Measurements from ENCODE around the gene QDPR. TPM values are rescaled to one million over a fixed set of nuclear protein-coding genes. Genes with fewer than 3 reads are reported as not detected.

The QDPR gene
- total RNA-seq, 2 experiments from 2014 or later: 26.8 TPM

DNA sequence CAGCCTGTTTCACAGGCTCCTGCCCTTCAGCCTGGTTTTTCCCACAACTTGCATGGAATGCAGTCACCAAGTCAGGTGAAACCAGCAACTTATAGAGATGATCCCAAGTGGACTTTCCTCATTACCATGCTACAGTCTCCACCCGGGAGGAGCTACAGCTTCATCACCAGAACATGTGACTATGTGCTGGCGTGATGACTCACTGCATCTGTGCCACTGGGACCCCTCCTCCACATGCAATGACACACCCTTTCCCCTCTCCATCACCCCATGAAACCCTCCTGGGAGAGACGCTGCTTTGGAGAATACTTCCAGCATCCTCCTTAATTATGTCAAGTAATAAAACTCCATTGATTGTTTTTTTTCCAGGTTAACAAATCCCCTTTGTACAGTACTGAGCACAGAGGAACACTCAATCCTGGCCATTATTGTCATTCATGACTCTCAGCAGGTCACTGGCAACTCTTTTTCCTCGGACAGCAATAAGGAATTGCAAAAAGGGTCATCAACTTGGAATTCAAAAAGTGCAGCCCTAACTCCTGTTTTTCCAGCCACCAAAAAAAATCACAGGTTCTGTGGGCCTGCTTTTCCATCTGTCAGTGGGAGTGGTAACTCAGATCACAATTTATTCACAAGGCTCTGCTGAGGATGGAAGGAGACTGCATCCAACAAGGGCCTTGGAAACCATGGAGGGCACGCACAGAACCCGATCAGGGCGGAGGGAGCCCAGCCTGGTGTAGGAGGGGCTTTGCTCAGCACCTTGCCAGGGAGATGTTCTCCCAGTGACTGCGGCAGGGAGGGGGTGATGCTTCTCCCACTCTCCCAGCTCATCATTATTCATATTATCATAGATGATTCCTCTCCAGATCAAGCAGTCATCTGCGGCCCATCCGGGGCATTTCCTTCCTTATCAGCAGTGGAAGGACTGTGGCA, 17.4 kb downstream of the QDPR start:
- ChIA-PET POLR2A (no interaction called here), CTCF (interaction anchor here (1.0 to 1.1 kb wide), 2 partner anchors 9 to 15 kb away, joined by 3 to 4 read pairs; no protein-coding TSS in a partner anchor)
- Mint-ChIP-seq H3K4me3 (no peak overlapping the region), H3K27me3 (no peaks in the 10 kb centered on the region), H3K27ac (no peak overlapping the region), H3K36me3 (ENCODE audit: low read depth) (peaks cover 21% of the 10 kb centered on the region), H3K4me1 (peaks cover 5% of the 10 kb centered on the region), H3K9me3 (no peaks in the 10 kb centered on the region)
- DNase-seq: no peak

DNA sequence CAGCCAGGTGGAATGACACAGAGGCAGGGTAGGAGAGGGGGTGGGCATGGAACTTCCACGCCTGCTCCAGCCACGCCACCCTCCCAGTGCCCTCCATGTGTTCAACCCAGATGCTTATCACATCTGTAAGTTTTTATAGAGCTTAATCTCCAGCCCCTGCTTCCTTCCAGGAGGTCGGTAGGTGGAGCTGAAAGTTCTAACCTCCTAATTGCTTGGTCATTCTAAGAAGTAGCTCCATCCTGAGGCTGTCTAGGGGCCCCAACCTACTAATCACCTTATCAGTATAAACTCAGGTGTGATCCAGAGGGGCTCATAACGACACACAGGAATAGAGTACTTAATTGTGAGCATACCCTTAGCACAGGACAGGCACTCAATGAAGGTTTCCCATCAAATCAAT, 18.3 kb downstream of the QDPR start:
- no peak for DNase-seq
- POLR2A ChIA-PET: no interaction called here
- H3K36me3 Mint-ChIP-seq (ENCODE audit: low read depth): peaks cover 28% of the 10 kb centered on the region
- CTCF ChIA-PET: interaction anchor here (1.1 kb wide), 1 partner anchor 16 kb away, joined by 4 read pairs; no protein-coding TSS in a partner anchor
- no peak overlapping the region for H3K27ac Mint-ChIP-seq
- H3K4me1 Mint-ChIP-seq: peaks cover 6% of the 10 kb centered on the region
- no peaks in the 10 kb centered on the region for H3K27me3 Mint-ChIP-seq
- no peaks in the 10 kb centered on the region for H3K9me3 Mint-ChIP-seq
- no peak overlapping the region for H3K4me3 Mint-ChIP-seq

DNA sequence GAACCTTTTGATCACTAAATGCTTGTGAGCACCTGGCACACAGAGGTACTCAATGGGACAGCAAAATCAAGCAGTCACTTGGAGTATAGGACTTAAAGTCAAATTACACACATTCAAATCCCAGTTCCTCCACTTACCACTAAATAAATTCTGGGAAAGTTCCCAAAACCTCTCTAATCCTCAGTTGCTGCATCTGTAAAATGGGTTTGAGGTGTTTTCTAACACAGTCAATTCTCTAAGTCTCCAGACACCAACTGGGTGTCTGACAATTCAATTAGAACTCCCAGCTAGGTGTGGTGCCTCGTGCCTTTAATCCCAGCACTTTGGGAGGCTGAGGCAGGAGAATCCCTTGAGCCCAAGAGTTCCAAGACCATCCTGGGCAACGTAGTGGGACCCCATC, 19.0 kb downstream of the QDPR start:
- peaks cover 6% of the 10 kb centered on the region for H3K4me1 Mint-ChIP-seq
- H3K9me3 Mint-ChIP-seq: no peaks in the 10 kb centered on the region
- CTCF ChIA-PET: interaction anchor here (0.6 kb wide), 1 partner anchor 20 kb away, joined by 3 read pairs; no protein-coding TSS in a partner anchor
- POLR2A ChIA-PET: no interaction called here
- H3K27ac Mint-ChIP-seq: no peak overlapping the region
- peaks cover 31% of the 10 kb centered on the region for H3K36me3 Mint-ChIP-seq (ENCODE audit: low read depth)
- no peak for DNase-seq
- no peak overlapping the region for H3K4me3 Mint-ChIP-seq
- H3K27me3 Mint-ChIP-seq: no peaks in the 10 kb centered on the region

- Mint-ChIP-seq H3K4me3 (no peak overlapping the region), H3K27me3 (no peaks in the 10 kb centered on the region), H3K36me3 (ENCODE audit: low read depth) (peaks cover 31% of the 10 kb centered on the region), H3K27ac (no peak overlapping the region), H3K4me1 (peaks cover 6% of the 10 kb centered on the region), H3K9me3 (no peaks in the 10 kb centered on the region)
- POLR2A ChIA-PET: no interaction called here
- no peak for DNase-seq
- CTCF ChIA-PET: interaction anchor here (0.6 kb wide), 1 partner anchor 20 kb away, joined by 3 read pairs; no protein-coding TSS in a partner anchor
These were observed 19.7 kb downstream of the QDPR start for GRCh38 chr4:17492058-17492741.

- DNase-seq: no peak
- H3K36me3 Mint-ChIP-seq (ENCODE audit: low read depth): peaks cover 38% of the 10 kb centered on the region
- CTCF ChIA-PET: no interaction called here
- POLR2A ChIA-PET: no interaction called here
- H3K4me1 Mint-ChIP-seq: peaks cover 6% of the 10 kb centered on the region
- no peak overlapping the region for H3K4me3 Mint-ChIP-seq
- H3K27ac Mint-ChIP-seq: no peak overlapping the region
- no peaks in the 10 kb centered on the region for H3K9me3 Mint-ChIP-seq
- no peaks in the 10 kb centered on the region for H3K27me3 Mint-ChIP-seq
These were observed 20.7 kb downstream of the QDPR start for GRCh38 chr4:17491196-17491595.

GRCh38 chr4:17490575-17491059, 21.3 kb downstream of the QDPR start:
- Mint-ChIP-seq H3K36me3 (ENCODE audit: low read depth) (peaks cover 41% of the 10 kb centered on the region), H3K4me1 (peaks cover 6% of the 10 kb centered on the region), H3K4me3 (no peak overlapping the region), H3K27ac (no peak overlapping the region), H3K9me3 (no peaks in the 10 kb centered on the region), H3K27me3 (no peaks in the 10 kb centered on the region)
- DNase-seq: no peak
- POLR2A ChIA-PET: no interaction called here
- CTCF ChIA-PET: no interaction called here

- Mint-ChIP-seq H3K27me3 (no peaks in the 10 kb centered on the region), H3K9me3 (no peaks in the 10 kb centered on the region), H3K4me3 (no peak overlapping the region), H3K4me1 (peaks cover 6% of the 10 kb centered on the region), H3K27ac (no peak overlapping the region), H3K36me3 (ENCODE audit: low read depth) (peaks cover 49% of the 10 kb centered on the region)
- POLR2A ChIA-PET: no interaction called here
- CTCF ChIA-PET: interaction anchor here (1.6 kb wide), 1 partner anchor 55 kb away, joined by 3 read pairs; no protein-coding TSS in a partner anchor
- no peak for DNase-seq
These were observed 22.2 kb downstream of the QDPR start for GRCh38 chr4:17489721-17490120.

DNA sequence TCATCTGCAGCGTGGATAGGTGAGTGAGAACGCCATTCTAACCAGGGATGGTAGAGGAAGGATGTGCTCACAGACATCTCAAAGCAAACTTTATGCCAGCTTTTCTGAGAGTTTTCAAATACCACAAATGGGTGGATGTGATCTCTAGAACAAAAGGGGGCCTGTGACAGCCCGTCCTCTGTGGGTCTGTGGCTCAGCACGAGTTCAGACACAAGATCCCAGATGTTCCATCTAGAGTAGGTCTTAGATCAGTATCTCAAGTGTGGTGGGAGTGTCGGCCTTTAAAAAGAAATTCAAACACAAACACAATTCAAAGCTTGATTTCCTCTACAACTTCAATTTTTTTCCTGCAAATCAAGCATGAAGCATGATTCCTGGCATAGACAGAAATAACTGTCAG, 22.8 kb downstream of the QDPR start:
- CTCF ChIA-PET: interaction anchor here (1.2 to 1.6 kb wide), 2 partner anchors 17 to 56 kb away, joined by 3 read pairs; no protein-coding TSS in a partner anchor
- H3K4me3 Mint-ChIP-seq: no peak overlapping the region
- no peak for DNase-seq
- peaks cover 45% of the 10 kb centered on the region for H3K36me3 Mint-ChIP-seq (ENCODE audit: low read depth)
- peaks cover 3% of the 10 kb centered on the region for H3K4me1 Mint-ChIP-seq
- H3K9me3 Mint-ChIP-seq: no peaks in the 10 kb centered on the region
- H3K27ac Mint-ChIP-seq: no peak overlapping the region
- POLR2A ChIA-PET: no interaction called here
- no peaks in the 10 kb centered on the region for H3K27me3 Mint-ChIP-seq

- no peak for DNase-seq
- CTCF ChIA-PET: no interaction called here
- no peak overlapping the region for H3K4me3 Mint-ChIP-seq
- no peaks in the 10 kb centered on the region for H3K4me1 Mint-ChIP-seq
- POLR2A ChIA-PET: no interaction called here
- H3K27me3 Mint-ChIP-seq: no peaks in the 10 kb centered on the region
- H3K27ac Mint-ChIP-seq: no peak overlapping the region
- H3K36me3 Mint-ChIP-seq (ENCODE audit: low read depth): peaks cover 18% of the 10 kb centered on the region
- H3K9me3 Mint-ChIP-seq: no peaks in the 10 kb centered on the region
These were observed 29.2 kb downstream of the QDPR start for GRCh38 chr4:17482716-17483115.

- Mint-ChIP-seq H3K36me3 (ENCODE audit: low read depth) (peaks cover 8% of the 10 kb centered on the region), H3K4me3 (no peak overlapping the region), H3K27me3 (no peaks in the 10 kb centered on the region), H3K27ac (no peak overlapping the region), H3K9me3 (no peaks in the 10 kb centered on the region), H3K4me1 (peaks cover 2% of the 10 kb centered on the region)
- CTCF ChIA-PET: no interaction called here
- POLR2A ChIA-PET: no interaction called here
- no peak for DNase-seq
These were observed 30.9 kb downstream of the QDPR start for GRCh38 chr4:17480955-17481354.

GRCh38 chr4:17480210-17480927, 31.5 kb downstream of the QDPR start:
- CTCF ChIA-PET: no interaction called here
- H3K27ac Mint-ChIP-seq: no peak overlapping the region
- POLR2A ChIA-PET: no interaction called here

DNA sequence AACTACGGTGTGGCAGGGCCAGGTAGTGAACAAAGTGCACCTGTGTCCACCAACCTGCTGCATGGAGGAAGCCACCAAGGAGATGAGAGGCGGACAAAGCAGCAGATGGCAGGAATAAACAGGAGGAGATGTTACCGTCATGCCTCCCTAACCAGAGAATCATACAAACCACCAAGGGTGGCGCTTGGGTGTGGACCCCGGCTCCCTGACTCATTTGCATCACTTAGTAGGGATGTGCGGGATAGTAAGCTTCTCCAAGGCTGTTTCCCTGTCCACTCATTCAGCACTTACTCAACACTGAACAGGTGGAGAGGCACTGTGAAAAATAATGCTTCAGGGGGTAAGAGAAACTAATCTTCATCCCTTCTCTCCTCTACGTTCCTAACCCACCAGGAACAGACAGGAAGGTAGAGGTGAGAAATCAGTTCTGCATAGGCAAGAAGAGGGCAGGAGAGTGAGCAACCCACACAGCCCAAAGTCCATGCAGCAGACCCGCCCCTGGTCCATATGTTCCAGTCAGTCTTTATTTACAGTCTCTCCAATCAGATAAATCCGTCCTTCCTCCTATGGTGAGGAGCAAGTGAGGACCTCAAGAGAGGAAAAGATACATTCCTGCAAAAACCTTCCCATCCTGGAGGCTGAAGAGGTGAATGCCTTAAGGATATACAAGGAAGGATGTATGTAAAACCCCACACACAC, 34.0 kb downstream of the QDPR start:
- CTCF ChIA-PET: no interaction called here
- Mint-ChIP-seq H3K36me3 (ENCODE audit: low read depth) (no peaks in the 10 kb centered on the region), H3K4me3 (no peak overlapping the region), H3K4me1 (peaks cover 2% of the 10 kb centered on the region), H3K27ac (no peak overlapping the region), H3K27me3 (no peaks in the 10 kb centered on the region), H3K9me3 (no peaks in the 10 kb centered on the region)
- POLR2A ChIA-PET: no interaction called here
- no peak for DNase-seq

More at GRCh38 chr4:17480210-17480927, 31.5 kb downstream of the QDPR start:
- peaks cover 2% of the 10 kb centered on the region for H3K4me1 Mint-ChIP-seq
- no peak for DNase-seq
- peaks cover 6% of the 10 kb centered on the region for H3K36me3 Mint-ChIP-seq (ENCODE audit: low read depth)
- H3K9me3 Mint-ChIP-seq: no peaks in the 10 kb centered on the region
- no peak overlapping the region for H3K4me3 Mint-ChIP-seq
- H3K27me3 Mint-ChIP-seq: no peaks in the 10 kb centered on the region

Measured in activated CD4-positive, alpha-beta T cell treated with anti-CD3 and anti-CD28 coated beads, Interleukin-2, amount 10 ng/mL, durations not matched to agents 7 days and 5 days (primary cell).